Measurements from ENCODE around the gene PLA2G4A.

PLA2G4A gene

GRCh38 chr1:186828611-186829454, at the start of gene PLA2G4A:
Gene PLA2G4A (plus strand): TSS chr1:186828949. CDS start chr1:186854355, 25,406 bp downstream.
- DNase-seq = peak; percentile 78 to 83

GRCh38 chr1:186780076-186780475, 48.7 kb upstream of the PLA2G4A start:
- DNase-seq = no peak

GRCh38 chr1:186781730-186782129, 47.0 kb upstream of the PLA2G4A start:
- DNase-seq = no peak

GRCh38 chr1:186782791-186783190, 46.0 kb upstream of the PLA2G4A start:
- DNase-seq = no peak

- no peak for DNase-seq
Observed at GRCh38 chr1:186783193-186783592, 45.6 kb upstream of the PLA2G4A start.

GRCh38 chr1:186785503-186785902, 43.2 kb upstream of the PLA2G4A start:
- DNase-seq = no peak

GRCh38 chr1:186790101-186790500, 38.6 kb upstream of the PLA2G4A start:
- DNase-seq = no peak

- no peak for DNase-seq
Observed at GRCh38 chr1:186792870-186793581, 35.7 kb upstream of the PLA2G4A start.

GRCh38 chr1:186793582-186793927, 35.2 kb upstream of the PLA2G4A start:
- no peak for DNase-seq

- no peak for DNase-seq
Observed at GRCh38 chr1:186798960-186799688, 29.6 kb upstream of the PLA2G4A start.

GRCh38 chr1:186799689-186800054, 29.1 kb upstream of the PLA2G4A start:
- no peak for DNase-seq

- DNase-seq = no peak
Observed at GRCh38 chr1:186802388-186802787, 26.4 kb upstream of the PLA2G4A start.

GRCh38 chr1:186804679-186805078, 24.1 kb upstream of the PLA2G4A start:
- no peak for DNase-seq

- DNase-seq = peak; percentile 70 to 82
Observed at GRCh38 chr1:186806477-186806876, 22.3 kb upstream of the PLA2G4A start.

- no peak for DNase-seq
Observed at GRCh38 chr1:186807163-186807562, 21.6 kb upstream of the PLA2G4A start.

GRCh38 chr1:186811892-186812291, 16.9 kb upstream of the PLA2G4A start:
- DNase-seq = no peak

GRCh38 chr1:186812570-186812969, 16.2 kb upstream of the PLA2G4A start:
- no peak for DNase-seq

- DNase-seq = no peak
Observed at GRCh38 chr1:186813420-186813819, 15.3 kb upstream of the PLA2G4A start.

GRCh38 chr1:186819126-186819525, 9.6 kb upstream of the PLA2G4A start:
- no peak for DNase-seq

- DNase-seq = no peak
Observed at GRCh38 chr1:186819563-186819962, 9.2 kb upstream of the PLA2G4A start.

GRCh38 chr1:186829686-186830587, 1.2 kb downstream of the PLA2G4A start:
- DNase-seq = peak in 1 of 2 experiments; percentile 32

- no peak for DNase-seq
Observed at GRCh38 chr1:186831168-186831567, 2.4 kb downstream of the PLA2G4A start.

Measured in NCI-H526 (cell line).